Measurements from ENCODE around the gene ZNF423.
"Not testable (repeated sequence)": the region's sequence is repeated elsewhere in the genome, so short reads cannot be mapped to it uniquely, and the experiment has no call there.

The ZNF423 gene

GRCh38 chr16:49881890-49882289, 26.0 kb upstream of the ZNF423 start:
- TF ChIP-seq CTCF (conservative IDR thresholded peaks at IDR 0.05), result no peak
- no peak overlapping the region for H3K27ac ChIP-seq

- not testable (repeated sequence) for H3K27ac ChIP-seq
Observed at GRCh38 chr16:49878540-49878939, 22.6 kb upstream of the ZNF423 start.

GRCh38 chr16:49876716-49877129, 20.8 kb upstream of the ZNF423 start:
- peak; percentile 64 for TF ChIP-seq CTCF (conservative IDR thresholded peaks at IDR 0.05)
- H3K27ac ChIP-seq, result no peak overlapping the region

GRCh38 chr16:49875806-49876715, 20.1 kb upstream of the ZNF423 start:
- H3K27ac ChIP-seq, result no peak overlapping the region
- no peak for TF ChIP-seq CTCF (conservative IDR thresholded peaks at IDR 0.05)

- no peak for TF ChIP-seq CTCF (conservative IDR thresholded peaks at IDR 0.05)
- no peak overlapping the region for H3K27ac ChIP-seq
Observed at GRCh38 chr16:49874613-49875237, 18.8 kb upstream of the ZNF423 start.

- H3K27ac ChIP-seq, result not testable (repeated sequence)
Observed at GRCh38 chr16:49871824-49872223, 15.9 kb upstream of the ZNF423 start.

GRCh38 chr16:49869731-49870130, 13.8 kb upstream of the ZNF423 start:
- no peak overlapping the region for H3K27ac ChIP-seq
- no peak for TF ChIP-seq CTCF (conservative IDR thresholded peaks at IDR 0.05)

- no peak for TF ChIP-seq CTCF (conservative IDR thresholded peaks at IDR 0.05)
- H3K27ac ChIP-seq, result no peak overlapping the region
Observed at GRCh38 chr16:49867796-49868668, 12.1 kb upstream of the ZNF423 start.

Measured in VCaP (cell line).